PFSK-1 (cell line): ENCODE measurements around the gene RHOV.

Experiments
- FOXP2 ChIP-seq: optimal IDR thresholded peaks from 2 replicates; pipeline ENCODE3; 2011; ENCODE audit warnings: borderline replicate concordance, control low read depth, inconsistent platforms; ENCODE audit not compliant: insufficient read depth; ENCODE audit errors: extremely low read length, extremely low read depth
- POLR2AphosphoS5 ChIP-seq: IDR thresholded peaks from 2 replicates; pipeline ENCODE4 v1.6.1; 2012; ENCODE audit warnings: low read depth, mild to moderate bottlenecking, control low read depth, low read length, moderate library complexity
- REST ChIP-seq, 2 experiments: IDR thresholded peaks; 2 replicates each; pipeline versions ENCODE4 v1.6.1 to v1.8.0; 2011 to 2012; ENCODE audit warnings: low read depth in 2 of 2, low read length in 2 of 2, control low read depth in 1 of 2, inconsistent platforms in 1 of 2, mild to moderate bottlenecking in 1 of 2, moderate library complexity in 1 of 2; ENCODE audit not compliant: insufficient read depth in 1 of 2
- SIN3A ChIP-seq: IDR thresholded peaks from 2 replicates; pipeline ENCODE4 v1.6.1; 2012; ENCODE audit warnings: mild to moderate bottlenecking, low read length, moderate library complexity, borderline replicate concordance; ENCODE audit not compliant: insufficient read depth
- TAF1 ChIP-seq: IDR thresholded peaks from 2 replicates; pipeline ENCODE4 v1.6.1; 2012; ENCODE audit warnings: low read length, control low read depth, borderline replicate concordance; ENCODE audit not compliant: insufficient read depth

The RHOV gene

GRCh38 chr15:40918146-40918798 is 44.2 kb upstream of the RHOV start:
- TF ChIP-seq FOXP2 = peak; percentile 90
- TF ChIP-seq POLR2AphosphoS5 = no peak

DNA sequence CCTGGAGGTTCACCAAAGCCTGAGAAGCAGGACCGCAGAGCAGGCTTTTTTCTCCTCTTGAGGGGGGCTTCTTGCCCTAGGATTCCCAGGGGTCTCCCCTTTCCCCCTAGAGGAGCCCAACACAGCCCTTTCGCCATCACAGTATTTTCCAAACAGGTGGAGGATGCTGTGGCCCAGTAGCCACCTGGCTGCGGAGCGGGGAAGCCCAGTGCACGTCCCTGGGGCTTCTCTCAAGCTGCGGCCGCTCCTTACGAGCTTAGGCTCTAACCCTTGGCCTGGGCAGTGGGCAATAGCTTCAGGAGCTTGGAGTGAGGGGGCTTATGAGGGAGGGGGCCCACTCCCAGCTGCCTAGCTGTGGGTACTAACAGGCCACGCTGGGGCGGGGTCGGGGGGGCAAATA is 43.6 kb upstream of the RHOV start:
- TF ChIP-seq TAF1 = no peak
- TF ChIP-seq REST (IDR thresholded peaks at IDR 0.05; ENCODE audit: insufficient read depth in 1 of 2, low read depth in 2 of 2, low read length in 2 of 2) = no peak
- no peak for TF ChIP-seq FOXP2
- TF ChIP-seq SIN3A = no peak
- TF ChIP-seq POLR2AphosphoS5 = no peak

DNA sequence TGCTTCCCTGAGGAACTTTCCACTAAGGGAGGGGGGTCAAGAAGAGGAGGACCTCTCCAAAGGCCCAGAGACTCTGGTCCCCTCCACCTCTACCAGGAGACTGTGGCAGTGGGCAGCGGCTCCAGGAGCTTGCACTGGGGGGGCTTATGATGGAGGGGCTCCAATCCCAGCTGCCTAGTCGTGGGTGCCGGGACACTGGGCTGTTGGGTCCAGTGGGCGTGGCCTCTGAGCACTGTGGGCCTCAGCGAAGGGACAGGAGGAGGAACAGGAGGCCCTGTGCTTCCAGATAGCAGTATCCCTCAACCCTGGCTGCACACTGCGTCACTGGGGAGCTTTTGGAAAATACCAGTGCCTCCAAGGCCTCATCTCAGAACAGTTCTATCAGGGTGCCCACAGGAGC is 41.6 kb upstream of the RHOV start:
- TF ChIP-seq TAF1 (no peak), SIN3A (no peak), FOXP2 (no peak), REST (IDR thresholded peaks at IDR 0.05; ENCODE audit: insufficient read depth in 1 of 2, low read depth in 2 of 2, low read length in 2 of 2) (no peak), POLR2AphosphoS5 (no peak)

- no peak for TF ChIP-seq SIN3A
Measured at GRCh38 chr15:40915116-40915661, 41.2 kb upstream of the RHOV start.

DNA sequence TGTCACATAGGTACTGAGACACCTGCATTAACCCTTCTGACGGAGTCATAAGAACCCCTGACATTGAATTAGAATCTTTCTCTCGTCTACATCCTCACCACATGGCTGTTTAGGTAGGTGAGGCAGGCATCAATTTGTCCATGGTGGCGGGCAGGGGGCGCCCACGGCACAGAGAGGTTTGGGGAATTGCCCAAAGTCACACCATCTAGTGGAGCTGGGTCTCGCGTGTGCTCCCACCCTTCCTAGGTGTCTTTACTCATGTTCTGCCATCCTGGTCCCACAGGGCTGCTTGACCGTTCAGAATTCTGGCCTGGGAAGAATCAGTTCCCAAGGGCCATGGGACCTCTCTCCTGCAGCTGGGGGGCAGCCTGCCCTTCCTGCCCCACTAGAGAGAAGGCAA is 40.5 kb upstream of the RHOV start:
- TF ChIP-seq TAF1 (no peak), FOXP2 (no peak), POLR2AphosphoS5 (no peak), REST (IDR thresholded peaks at IDR 0.05; ENCODE audit: insufficient read depth in 1 of 2, low read depth in 2 of 2, low read length in 2 of 2) (no peak), SIN3A (no peak)

GRCh38 chr15:40914013-40914412 is 40.0 kb upstream of the RHOV start:
- no peak for TF ChIP-seq FOXP2
- TF ChIP-seq TAF1 = no peak
- TF ChIP-seq SIN3A = no peak
- no peak for TF ChIP-seq REST (IDR thresholded peaks at IDR 0.05; ENCODE audit: insufficient read depth in 1 of 2, low read depth in 2 of 2, low read length in 2 of 2)
- no peak for TF ChIP-seq POLR2AphosphoS5
